ENCODE measurements around the gene NHLH2.

Gene NHLH2

DNA sequence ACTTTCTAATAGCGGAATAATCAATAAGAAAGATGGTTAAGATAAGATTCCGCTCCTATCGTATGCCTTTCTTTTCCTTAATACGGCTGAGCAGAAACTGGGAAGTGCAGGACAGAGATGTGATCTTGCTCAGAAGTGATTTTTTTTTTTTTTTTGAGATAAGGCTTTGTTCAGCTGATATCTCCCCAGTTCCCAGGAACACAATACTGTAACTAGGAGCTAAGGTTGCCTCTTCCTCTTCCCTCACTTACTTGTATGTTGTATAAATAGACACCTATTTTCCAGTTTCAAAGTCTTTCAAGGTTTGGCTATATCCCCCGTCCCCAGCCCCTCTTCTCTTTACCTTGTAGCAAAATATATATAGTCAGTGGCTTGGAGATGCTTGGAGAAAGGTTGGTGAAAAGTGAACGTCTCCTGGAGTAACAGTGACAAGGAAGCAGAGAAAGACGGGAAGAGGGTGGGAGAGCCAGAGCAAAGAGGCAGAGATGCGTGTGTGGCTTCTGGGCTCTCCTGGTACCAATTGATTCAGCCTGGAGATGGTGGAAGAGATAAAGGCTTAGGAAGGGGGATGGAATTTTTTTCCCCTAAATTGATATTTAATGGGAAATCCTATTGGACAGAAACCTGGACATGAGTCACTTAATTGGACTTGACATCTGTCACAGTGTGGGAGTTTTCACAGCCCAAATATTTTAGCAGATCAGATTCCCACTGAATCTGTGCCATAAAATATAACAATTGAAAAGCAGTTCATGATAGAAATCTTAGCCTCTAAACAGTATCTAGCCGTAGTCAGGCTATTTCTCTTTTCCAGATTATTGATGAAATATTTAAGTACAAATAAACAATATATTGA is at the start of gene NHLH2:
Gene NHLH2 (minus strand): TSS at position 522 of the 856 bp plus-strand sequence. CDS start 2,754 bp downstream, outside the sequence.
- Histone ChIP-seq H2AFZ (ENCODE audit: low read depth, low read length) (no peak within 1 kb of the TSS), H4K20me1 (ENCODE audit: insufficient read depth, low read length) (no peaks in the 10 kb centered on the region), H3K9ac (ENCODE audit: low read depth, low read length) (no peak within 1 kb of the TSS), H3K36me3 (ENCODE audit: insufficient read depth, low read length) (no peaks in the 10 kb centered on the region), H3K4me2 (ENCODE audit: insufficient read depth, low read length) (no peak within 1 kb of the TSS), H3K4me3 (ENCODE audit: low read depth in 1 of 2, low read length in 2 of 2) (no peak within 1 kb of the TSS), H3K4me1 (ENCODE audit: insufficient read depth, low read length) (no peaks in the 10 kb centered on the region), H3K79me2 (ENCODE audit: insufficient read depth, low read length) (no peaks in the 10 kb centered on the region), H3K27me3 (ENCODE audit: insufficient read depth, low read length, poor library complexity) (no peaks in the 10 kb centered on the region), H3K27ac (ENCODE audit: low read length) (no peak within 1 kb of the TSS), H3K9me3 (ENCODE audit: insufficient read depth, low read length, severe bottlenecking) (no peaks in the 10 kb centered on the region)
- ATAC-seq (ENCODE audit: insufficient read depth, low read depth) = no peak
- DNase-seq = no peak
- no peak for TF ChIP-seq EZH2 (IDR thresholded peaks at IDR 0.05; ENCODE audit: borderline replicate concordance, low read depth, low read length, severe bottlenecking)
- TF ChIP-seq, protein P1, sequence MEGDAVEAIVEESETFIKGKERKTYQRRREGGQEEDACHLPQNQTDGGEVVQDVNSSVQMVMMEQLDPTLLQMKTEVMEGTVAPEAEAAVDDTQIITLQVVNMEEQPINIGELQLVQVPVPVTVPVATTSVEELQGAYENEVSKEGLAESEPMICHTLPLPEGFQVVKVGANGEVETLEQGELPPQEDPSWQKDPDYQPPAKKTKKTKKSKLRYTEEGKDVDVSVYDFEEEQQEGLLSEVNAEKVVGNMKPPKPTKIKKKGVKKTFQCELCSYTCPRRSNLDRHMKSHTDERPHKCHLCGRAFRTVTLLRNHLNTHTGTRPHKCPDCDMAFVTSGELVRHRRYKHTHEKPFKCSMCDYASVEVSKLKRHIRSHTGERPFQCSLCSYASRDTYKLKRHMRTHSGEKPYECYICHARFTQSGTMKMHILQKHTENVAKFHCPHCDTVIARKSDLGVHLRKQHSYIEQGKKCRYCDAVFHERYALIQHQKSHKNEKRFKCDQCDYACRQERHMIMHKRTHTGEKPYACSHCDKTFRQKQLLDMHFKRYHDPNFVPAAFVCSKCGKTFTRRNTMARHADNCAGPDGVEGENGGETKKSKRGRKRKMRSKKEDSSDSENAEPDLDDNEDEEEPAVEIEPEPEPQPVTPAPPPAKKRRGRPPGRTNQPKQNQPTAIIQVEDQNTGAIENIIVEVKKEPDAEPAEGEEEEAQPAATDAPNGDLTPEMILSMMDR (IDR thresholded peaks at IDR 0.05; ENCODE audit: borderline replicate concordance, extremely low read depth, low read length, poor library complexity, severe bottlenecking) = no peak

DNA sequence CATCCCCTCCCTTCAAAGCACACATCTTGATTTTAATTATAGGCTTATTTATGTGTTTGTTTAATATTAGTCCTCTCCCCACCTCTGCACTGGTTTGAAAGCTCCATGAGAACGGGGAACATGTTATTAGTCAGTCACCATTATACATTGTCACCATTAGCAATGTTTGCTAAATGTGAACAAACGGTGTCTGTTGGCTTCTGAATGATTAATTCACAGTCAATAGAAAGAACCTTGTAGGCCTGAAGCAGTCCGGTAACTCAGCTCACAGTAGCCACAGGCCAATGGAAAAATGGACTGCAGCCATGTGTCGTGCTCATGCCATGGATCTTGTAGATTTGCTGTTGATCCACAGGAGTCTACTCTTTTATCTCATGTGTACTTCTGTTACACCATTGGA is 49.7 kb upstream of the NHLH2 start:
- no peak for ATAC-seq (ENCODE audit: insufficient read depth, low read depth)
- H3K79me2 ChIP-seq (ENCODE audit: insufficient read depth, low read length) = no peaks in the 10 kb centered on the region
- TF ChIP-seq, protein P1 (IDR thresholded peaks at IDR 0.05; ENCODE audit: borderline replicate concordance, extremely low read depth, low read length, poor library complexity, severe bottlenecking) = no peak
- TF ChIP-seq EZH2 (IDR thresholded peaks at IDR 0.05; ENCODE audit: borderline replicate concordance, low read depth, low read length, severe bottlenecking) = no peak

DNA sequence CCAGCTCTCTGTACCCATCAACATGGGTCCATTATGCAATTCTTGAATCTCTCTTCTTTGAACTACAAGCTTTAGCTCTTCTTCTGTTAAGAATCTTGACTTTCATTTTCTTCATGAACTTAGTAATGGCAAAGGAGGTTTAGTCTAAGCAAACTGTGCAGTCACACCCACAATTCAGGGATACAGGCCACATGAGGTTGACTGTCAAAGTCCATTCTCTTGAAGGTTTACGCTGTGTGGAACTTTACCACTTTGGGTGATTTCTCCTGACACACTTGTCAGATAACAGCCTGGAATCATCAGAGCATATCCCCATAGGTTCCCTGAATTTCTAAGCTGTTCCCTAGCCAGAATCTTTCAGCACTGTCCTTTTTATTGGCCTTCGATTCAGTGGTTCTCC is 48.0 kb upstream of the NHLH2 start:
- Histone ChIP-seq H3K4me2 (ENCODE audit: insufficient read depth, low read length) (no peak overlapping the region), H2AFZ (ENCODE audit: low read depth, low read length) (no peak overlapping the region), H3K9me3 (ENCODE audit: insufficient read depth, low read length, severe bottlenecking) (no peaks in the 10 kb centered on the region), H3K27ac (ENCODE audit: low read length) (no peak overlapping the region), H3K27me3 (ENCODE audit: insufficient read depth, low read length, poor library complexity) (peaks cover 9% of the 10 kb centered on the region), H3K9ac (ENCODE audit: low read depth, low read length) (no peak overlapping the region), H3K4me3 (ENCODE audit: low read depth in 1 of 2, low read length in 2 of 2) (no peak overlapping the region), H3K36me3 (ENCODE audit: insufficient read depth, low read length) (no peaks in the 10 kb centered on the region), H3K79me2 (ENCODE audit: insufficient read depth, low read length) (no peaks in the 10 kb centered on the region), H4K20me1 (ENCODE audit: insufficient read depth, low read length) (no peaks in the 10 kb centered on the region), H3K4me1 (ENCODE audit: insufficient read depth, low read length) (no peaks in the 10 kb centered on the region)
- DNase-seq (no peak), ATAC-seq (ENCODE audit: insufficient read depth, low read depth) (no peak)
- TF ChIP-seq, protein P1 (IDR thresholded peaks at IDR 0.05; ENCODE audit: borderline replicate concordance, extremely low read depth, low read length, poor library complexity, severe bottlenecking) = no peak
- no peak for TF ChIP-seq EZH2 (IDR thresholded peaks at IDR 0.05; ENCODE audit: borderline replicate concordance, low read depth, low read length, severe bottlenecking)

More for the DNA sequence above, 49.7 kb upstream of the NHLH2 start:
- Histone ChIP-seq H3K36me3 (ENCODE audit: insufficient read depth, low read length) (no peaks in the 10 kb centered on the region), H4K20me1 (ENCODE audit: insufficient read depth, low read length) (no peaks in the 10 kb centered on the region), H3K9me3 (ENCODE audit: insufficient read depth, low read length, severe bottlenecking) (no peaks in the 10 kb centered on the region), H3K4me2 (ENCODE audit: insufficient read depth, low read length) (no peak overlapping the region), H3K4me3 (ENCODE audit: low read depth in 1 of 2, low read length in 2 of 2) (no peak overlapping the region), H2AFZ (ENCODE audit: low read depth, low read length) (no peak overlapping the region), H3K27me3 (ENCODE audit: insufficient read depth, low read length, poor library complexity) (peaks cover 11% of the 10 kb centered on the region), H3K9ac (ENCODE audit: low read depth, low read length) (no peak overlapping the region), H3K27ac (ENCODE audit: low read length) (no peak overlapping the region), H3K4me1 (ENCODE audit: insufficient read depth, low read length) (no peaks in the 10 kb centered on the region)
- no peak for DNase-seq
